HepG2 (cell line): Measurements from ENCODE around the gene STK24. TPM values are rescaled to one million over a fixed set of nuclear protein-coding genes. Genes with fewer than 3 reads are reported as not detected.
A peak's percentile ranks its signal among the peaks of the same experiment; 100 is the strongest.

ENCODE experiments used
- PPARG ChIP-seq: conservative IDR thresholded peaks from 2 replicates; pipeline ENCODE4 v1.6.1; 2016; ENCODE audit warnings: missing biosample characterization, missing genetic modification reagents
- TGIF2 ChIP-seq: IDR thresholded peaks from 2 replicates; pipeline ENCODE4 v1.6.1; 2016; ENCODE audit warnings: control low read depth, missing compliant biosample characterization
- ZBTB33 ChIP-seq: sonication (generic); formaldehyde crosslinking; IDR thresholded peaks from 2 replicates; pipeline ENCODE4 v1.4.0; 2020; ENCODE audit warnings: missing genetic modification reagents
- ZNF225 ChIP-seq: sonication (generic); formaldehyde crosslinking; IDR thresholded peaks from 2 replicates; pipeline ENCODE4 v1.4.0; 2020; ENCODE audit warnings: mild to moderate bottlenecking, missing genetic modification reagents
- ZNF691 ChIP-seq: sonication (generic); formaldehyde crosslinking; IDR thresholded peaks from 2 replicates; pipeline ENCODE4 v1.4.0; 2020; ENCODE audit warnings: missing genetic modification reagents, low read depth, mild to moderate bottlenecking, borderline replicate concordance
- polyA plus RNA-seq, 8 experiments: library from polyadenylated mRNA; depleted of rRNA in 3 of 8; stranded (reverse) in 7 of 8; unstranded in 1 of 8; fragments of >200 nt; fragmentation: Illumina TruSeq in 4 of 8; extraction: Trizol in 4 of 8; gene quantifications; 2 replicates each; pipeline versions ENCODE4 v1.2.1 to v1.2.3, GENCODE V29; 2011 to 2016; ENCODE audit warnings: low read depth in 4 of 8, missing spikeins in 1 of 8, mixed read lengths in 1 of 8; ENCODE audit not compliant: insufficient read depth in 1 of 8
- total RNA-seq, 5 experiments: library from RNA; depleted of rRNA; stranded (reverse); fragments of >200 nt; fragmentation: Illumina TruSeq; extraction: Trizol; gene quantifications; 2 replicates each; pipeline ENCODE4 v1.2.3, GENCODE V29; 2016; ENCODE audit warnings: low read depth in 1 of 5
- TF ChIP-seq, protein P1 (sequence below): sonication (generic); formaldehyde crosslinking; IDR thresholded peaks from 2 replicates; pipeline ENCODE4 v1.5.1; 2020; ENCODE audit warnings: mild to moderate bottlenecking, missing genetic modification reagents, borderline replicate concordance

STK24 gene
- total and polyA plus RNA-seq, 2 of the 13 experiments (the other 11 are each of a cell fraction or from before 2014, with no cell fraction given), result 51.3 to 73.0 TPM

- TF ChIP-seq ZBTB33 (CRISPR knock-in tag) (no peak), PPARG (peak; percentile 35; the same call in 1 of the 2 replicates), TGIF2 (0 out of 2 replicates have a peak, but pooled peaks have one; percentile 26), ZNF225 (CRISPR knock-in tag) (no peak), ZNF691 (CRISPR knock-in tag) (peak; percentile 21; the same call in 1 of the 2 replicates)
- TF ChIP-seq, protein P1, sequence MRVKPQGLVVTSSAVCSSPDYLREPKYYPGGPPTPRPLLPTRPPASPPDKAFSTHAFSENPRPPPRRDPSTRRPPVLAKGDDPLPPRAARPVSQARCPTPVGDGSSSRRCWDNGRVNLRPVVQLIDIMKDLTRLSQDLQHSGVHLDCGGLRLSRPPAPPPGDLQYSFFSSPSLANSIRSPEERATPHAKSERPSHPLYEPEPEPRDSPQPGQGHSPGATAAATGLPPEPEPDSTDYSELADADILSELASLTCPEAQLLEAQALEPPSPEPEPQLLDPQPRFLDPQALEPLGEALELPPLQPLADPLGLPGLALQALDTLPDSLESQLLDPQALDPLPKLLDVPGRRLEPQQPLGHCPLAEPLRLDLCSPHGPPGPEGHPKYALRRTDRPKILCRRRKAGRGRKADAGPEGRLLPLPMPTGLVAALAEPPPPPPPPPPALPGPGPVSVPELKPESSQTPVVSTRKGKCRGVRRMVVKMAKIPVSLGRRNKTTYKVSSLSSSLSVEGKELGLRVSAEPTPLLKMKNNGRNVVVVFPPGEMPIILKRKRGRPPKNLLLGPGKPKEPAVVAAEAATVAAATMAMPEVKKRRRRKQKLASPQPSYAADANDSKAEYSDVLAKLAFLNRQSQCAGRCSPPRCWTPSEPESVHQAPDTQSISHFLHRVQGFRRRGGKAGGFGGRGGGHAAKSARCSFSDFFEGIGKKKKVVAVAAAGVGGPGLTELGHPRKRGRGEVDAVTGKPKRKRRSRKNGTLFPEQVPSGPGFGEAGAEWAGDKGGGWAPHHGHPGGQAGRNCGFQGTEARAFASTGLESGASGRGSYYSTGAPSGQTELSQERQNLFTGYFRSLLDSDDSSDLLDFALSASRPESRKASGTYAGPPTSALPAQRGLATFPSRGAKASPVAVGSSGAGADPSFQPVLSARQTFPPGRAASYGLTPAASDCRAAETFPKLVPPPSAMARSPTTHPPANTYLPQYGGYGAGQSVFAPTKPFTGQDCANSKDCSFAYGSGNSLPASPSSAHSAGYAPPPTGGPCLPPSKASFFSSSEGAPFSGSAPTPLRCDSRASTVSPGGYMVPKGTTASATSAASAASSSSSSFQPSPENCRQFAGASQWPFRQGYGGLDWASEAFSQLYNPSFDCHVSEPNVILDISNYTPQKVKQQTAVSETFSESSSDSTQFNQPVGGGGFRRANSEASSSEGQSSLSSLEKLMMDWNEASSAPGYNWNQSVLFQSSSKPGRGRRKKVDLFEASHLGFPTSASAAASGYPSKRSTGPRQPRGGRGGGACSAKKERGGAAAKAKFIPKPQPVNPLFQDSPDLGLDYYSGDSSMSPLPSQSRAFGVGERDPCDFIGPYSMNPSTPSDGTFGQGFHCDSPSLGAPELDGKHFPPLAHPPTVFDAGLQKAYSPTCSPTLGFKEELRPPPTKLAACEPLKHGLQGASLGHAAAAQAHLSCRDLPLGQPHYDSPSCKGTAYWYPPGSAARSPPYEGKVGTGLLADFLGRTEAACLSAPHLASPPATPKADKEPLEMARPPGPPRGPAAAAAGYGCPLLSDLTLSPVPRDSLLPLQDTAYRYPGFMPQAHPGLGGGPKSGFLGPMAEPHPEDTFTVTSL (CRISPR knock-in tag), result 0 out of 2 replicates have a peak, but pooled peaks have one; percentile 45
Observed at GRCh38 chr13:98484289-98485219, 92.4 kb downstream of the STK24 start (continued).
